ENCODE data around the gene SMYD2. TPM values are rescaled to one million over a fixed set of nuclear protein-coding genes. Genes with fewer than 3 reads are reported as not detected.

SMYD2 gene
- total RNA-seq, 8 experiments from 2014 or later: 5.9 to 102 (median 31.1) TPM

DNA sequence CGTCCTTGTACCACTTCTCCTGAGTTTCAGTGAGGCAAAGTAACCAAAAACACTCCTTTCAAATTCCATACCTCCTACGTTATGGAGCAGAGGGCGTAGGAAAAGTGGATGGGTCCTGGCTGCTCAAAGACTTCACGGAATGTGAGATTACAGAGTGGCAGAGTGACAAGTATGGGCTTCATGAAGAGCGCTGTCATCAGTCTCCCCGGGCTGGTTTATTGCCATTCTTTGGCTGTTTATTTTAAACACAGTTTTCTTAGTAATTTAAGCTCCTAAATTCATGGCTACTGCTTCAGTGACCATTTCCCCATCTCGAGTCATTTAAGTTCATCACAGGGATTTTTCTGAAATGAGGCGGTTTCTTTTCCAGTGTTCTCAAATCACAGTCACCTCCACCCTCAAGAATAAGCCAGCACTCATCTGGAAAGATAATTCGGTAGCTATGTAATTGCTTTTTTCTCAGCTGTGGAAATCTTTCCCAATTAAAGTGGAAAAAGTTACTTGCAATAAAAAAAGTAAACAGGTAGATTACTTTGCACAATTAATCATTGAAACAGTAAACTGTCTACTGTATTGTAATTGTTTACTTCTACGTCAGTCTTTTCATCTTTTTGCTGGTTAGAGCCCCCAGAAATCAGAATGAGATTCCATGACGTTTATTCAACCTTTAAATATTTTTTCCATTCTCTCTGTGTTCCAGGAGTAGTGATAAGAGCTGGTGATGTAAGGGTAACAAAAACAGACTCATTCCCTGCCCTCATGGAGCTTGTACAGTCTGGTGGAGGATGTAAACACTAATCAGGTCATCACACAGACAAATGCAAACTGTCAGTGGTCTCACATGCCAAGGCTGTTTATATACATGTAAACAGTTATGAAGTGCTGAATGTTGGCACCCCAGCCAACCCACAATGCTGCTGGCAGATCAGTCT is 3.0 kb upstream of the SMYD2 start:
- WGBS, 10 experiments: 37 to 100% (median 79%) methylated on average over 1 to 11 of the region's 11 CpGs; no CpG with 5 or more reads in 1 of the 10 experiments
- peaks cover 14 to 15% of the 10 kb centered on the region in 2 donors for H3K4me1 ChIP-seq (replicated peaks in 1 of 2)
- H3K4me3 ChIP-seq: no peak overlapping the region
- no peak overlapping the region for H3K27ac ChIP-seq
- no peak for ATAC-seq (replicated peaks in 6 of 8)
- in situ Hi-C loops (cut with MboI; ENCODE audit: low pct_unique_long_range_greater_than_20kb in 2 of 9, low sequenced_read_pairs in 9 of 9, unreplicated experiment in 9 of 9): no loop called here

DNA sequence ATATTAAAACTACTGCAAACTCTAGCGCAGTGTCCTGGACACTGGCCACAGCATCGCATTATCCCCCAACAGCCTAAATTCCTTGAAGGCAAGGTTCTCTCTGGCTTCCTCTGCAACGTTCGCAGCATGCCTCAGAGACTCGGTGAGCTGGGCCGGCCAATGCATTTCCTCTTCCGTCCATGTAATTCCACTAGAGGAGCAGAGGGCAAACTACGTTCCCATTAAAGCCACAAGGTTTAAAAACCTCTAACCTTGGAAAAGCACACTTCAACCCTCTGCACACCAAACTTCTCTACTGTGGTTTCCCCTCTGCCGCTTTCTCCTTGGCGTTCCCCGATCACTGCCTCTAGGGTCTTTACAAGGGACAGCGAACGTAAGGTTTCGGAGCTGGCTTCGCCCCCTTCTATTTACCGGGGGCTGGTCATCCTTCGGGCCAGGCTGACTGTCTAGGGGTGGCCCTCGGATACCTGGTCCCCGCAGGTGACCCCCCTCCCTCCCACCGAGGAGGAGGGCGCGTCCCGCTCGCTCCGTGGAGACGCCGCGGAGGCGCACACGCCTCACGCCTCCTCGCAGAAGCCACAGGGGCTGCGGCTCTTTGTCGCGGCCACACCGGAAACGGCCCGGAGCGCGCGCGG is 456 bp upstream of the SMYD2 start:
- H3K4me3 ChIP-seq: peak overlapping the region; percentile 86 to 100 (median 93)
- 0 to 12% (median 2%) methylated on average over 3 to 16 of the region's 42 CpGs; no CpG with 5 or more reads in 2 of the 10 experiments for WGBS, 10 experiments
- peak overlapping the region; percentile 98 for H3K27ac ChIP-seq
- H3K4me1 ChIP-seq (replicated peaks in 1 of 2): peaks cover 26 to 27% of the 10 kb centered on the region in 2 donors
- in situ Hi-C loops (cut with MboI; ENCODE audit: low pct_unique_long_range_greater_than_20kb in 2 of 9, low sequenced_read_pairs in 9 of 9, unreplicated experiment in 9 of 9): no loop called here
- ATAC-seq (replicated peaks in 6 of 8): peak in 7 of 8 experiments; percentile 7 to 76 (median 60)

DNA sequence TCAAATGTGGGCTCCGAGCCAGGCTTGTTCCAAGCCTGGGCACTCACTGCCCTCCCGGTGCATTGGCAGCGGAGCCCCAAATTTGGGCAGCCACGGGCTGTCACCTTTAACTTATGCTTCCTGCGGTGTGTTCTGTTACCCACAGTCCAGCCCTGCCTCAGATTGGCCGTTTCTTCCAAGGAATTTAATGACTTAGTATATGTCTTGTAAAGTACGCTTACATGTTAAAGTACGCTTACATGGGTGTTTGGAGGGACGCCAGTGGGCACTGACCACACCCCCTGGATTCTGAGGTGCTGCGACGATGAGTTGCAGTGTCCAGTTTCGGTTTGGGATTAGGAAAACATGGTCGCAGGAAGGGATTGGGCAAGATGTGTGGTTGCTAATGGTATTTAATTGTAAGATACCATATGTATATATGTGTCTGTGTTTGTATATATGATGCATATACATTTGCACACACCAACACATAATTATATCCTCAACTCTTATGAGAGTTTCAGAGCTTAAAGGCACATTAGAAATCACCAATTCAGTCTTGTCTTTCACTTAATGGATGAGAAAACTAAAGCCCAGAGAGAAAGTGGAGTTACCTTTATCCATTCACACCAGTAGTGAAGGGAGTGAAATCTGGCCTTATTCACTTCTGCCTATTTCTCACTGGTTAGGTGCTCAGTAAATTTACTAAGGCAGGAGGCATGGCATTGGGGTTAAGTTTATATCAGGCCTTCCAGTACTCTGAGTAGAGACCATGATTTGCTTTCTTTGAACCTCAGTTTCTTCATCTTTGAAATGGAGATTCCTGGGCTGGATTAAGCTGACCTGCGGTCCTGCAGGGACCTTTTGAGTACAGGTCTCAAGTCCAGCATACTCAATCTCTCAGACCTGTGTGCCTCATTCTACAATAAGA is 1.0 kb downstream of the SMYD2 start:
- peak in 5 of 8 experiments; percentile 0 to 31 (median 19) for ATAC-seq (replicated peaks in 6 of 8)
- WGBS, 10 experiments: 0 to 50% (median 8%) methylated on average over 1 to 13 of the region's 14 CpGs; no CpG with 5 or more reads in 1 of the 10 experiments
- in situ Hi-C loops (cut with MboI; ENCODE audit: low pct_unique_long_range_greater_than_20kb in 2 of 9, low sequenced_read_pairs in 9 of 9, unreplicated experiment in 9 of 9): no loop called here
- peak overlapping the region; percentile 98 for H3K27ac ChIP-seq
- peaks cover 26 to 27% of the 10 kb centered on the region in 2 donors for H3K4me1 ChIP-seq (replicated peaks in 1 of 2)
- peak overlapping the region; percentile 86 to 100 (median 93) for H3K4me3 ChIP-seq

DNA sequence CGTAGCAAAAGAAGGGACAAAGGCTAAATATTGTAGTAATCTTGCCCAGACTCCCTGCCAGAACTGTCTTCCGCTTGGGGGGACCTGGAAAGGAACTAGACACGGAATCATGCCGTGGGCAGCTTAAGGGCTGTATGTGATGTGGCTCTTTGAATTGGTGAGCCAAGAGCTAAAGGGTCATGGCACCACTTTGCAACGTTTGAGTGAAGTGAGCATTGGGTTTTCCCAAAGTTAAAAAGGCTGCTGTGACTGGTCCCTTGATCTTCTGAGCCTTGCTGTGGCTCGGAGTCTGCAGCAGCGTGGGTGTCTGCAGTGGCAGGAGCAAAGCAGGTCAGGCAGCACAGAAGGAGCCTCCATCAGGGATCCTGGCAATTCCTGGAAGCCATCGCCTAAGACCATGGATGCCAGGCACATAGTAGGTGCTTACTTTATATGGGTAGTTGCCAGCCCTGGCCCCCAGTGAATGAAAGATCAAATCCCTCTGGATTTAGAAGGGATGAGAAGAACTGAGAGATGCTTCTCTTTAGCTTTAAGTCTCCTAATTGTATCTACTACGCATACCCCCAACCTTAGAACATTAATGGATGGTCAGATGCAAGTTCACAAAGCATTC is 1.8 kb downstream of the SMYD2 start:
- Histone ChIP-seq H3K4me1 (replicated peaks in 1 of 2) (peaks cover 26 to 27% of the 10 kb centered on the region in 2 donors), H3K27ac (no peak overlapping the region), H3K4me3 (peak overlapping the region; percentile 6 to 100 (median 91))
- 40 to 100% (median 55%) methylated on average over 1 to 9 of the region's 9 CpGs for WGBS, 10 experiments
- ATAC-seq (replicated peaks in 6 of 8): no peak
- in situ Hi-C loops (cut with MboI; ENCODE audit: low pct_unique_long_range_greater_than_20kb in 2 of 9, low sequenced_read_pairs in 9 of 9, unreplicated experiment in 9 of 9): no loop called here

DNA sequence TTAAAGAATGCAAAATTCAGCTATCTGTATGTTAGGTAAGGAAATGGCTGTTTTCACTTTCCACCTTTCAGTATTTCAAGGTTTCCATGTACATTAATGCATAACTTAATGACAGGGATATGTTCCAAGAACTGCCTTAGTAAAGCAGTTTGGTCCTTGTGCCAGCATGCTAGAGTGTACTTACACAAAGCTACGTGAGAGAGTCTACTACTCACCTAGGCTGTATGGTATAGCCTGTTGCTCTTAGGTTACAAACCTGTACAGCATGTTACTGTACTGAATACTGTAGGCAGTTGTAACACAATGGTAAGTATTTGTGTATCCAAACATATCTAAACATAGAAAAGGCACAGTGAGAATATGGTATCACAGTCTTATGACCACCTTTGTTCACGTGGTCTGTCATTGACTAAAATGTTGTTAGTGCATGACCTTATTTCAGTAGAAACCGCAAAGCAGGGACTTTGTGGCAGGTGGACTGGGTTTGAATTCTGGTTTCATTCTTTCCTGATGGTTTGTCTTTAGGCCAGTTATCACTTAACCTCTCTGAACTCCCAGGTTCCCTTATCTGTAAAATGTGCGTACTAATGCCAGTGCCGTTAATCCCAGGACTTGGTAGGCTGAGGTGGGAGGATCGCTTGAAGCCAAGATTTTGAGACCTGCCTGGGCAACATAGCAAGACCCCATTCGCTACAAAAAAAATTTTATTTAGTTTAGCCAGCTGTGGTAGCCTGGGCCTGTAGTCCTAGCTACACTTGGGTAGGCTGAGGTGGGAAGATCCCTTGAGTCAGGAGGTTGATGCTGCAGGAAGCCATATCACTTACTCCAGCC is 4.9 kb downstream of the SMYD2 start:
- H3K4me1 ChIP-seq (replicated peaks in 1 of 2): peaks cover 37 to 38% of the 10 kb centered on the region in 2 donors
- WGBS, 10 experiments: 95 to 100% (median 99%) methylated on average over 2 to 7 of the region's 7 CpGs
- no peak overlapping the region for H3K27ac ChIP-seq
- ATAC-seq (replicated peaks in 6 of 8): no peak
- in situ Hi-C loops (cut with MboI; ENCODE audit: low pct_unique_long_range_greater_than_20kb in 2 of 9, low sequenced_read_pairs in 9 of 9, unreplicated experiment in 9 of 9): no loop called here
- no peak overlapping the region for H3K4me3 ChIP-seq

DNA sequence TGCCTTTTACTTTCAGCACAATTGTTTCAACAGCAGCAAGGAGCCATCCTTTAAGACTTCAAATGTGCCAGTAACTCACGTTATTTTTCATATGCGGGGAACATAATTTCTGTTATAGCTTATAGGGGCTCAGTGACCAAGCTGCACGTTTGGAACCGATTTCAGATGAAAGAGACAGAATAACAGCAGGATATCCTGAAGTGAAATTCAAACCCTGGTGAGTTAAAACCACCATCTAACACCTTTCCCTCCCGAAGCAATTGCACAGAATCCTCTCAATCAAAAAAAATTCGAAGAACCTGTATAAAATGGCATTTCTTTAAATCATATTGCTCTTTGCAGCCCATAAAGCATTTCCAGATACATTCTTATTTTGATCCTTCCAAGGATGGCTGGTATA is 6.9 kb downstream of the SMYD2 start:
- ATAC-seq (replicated peaks in 6 of 8): no peak
- in situ Hi-C loops (cut with MboI; ENCODE audit: low pct_unique_long_range_greater_than_20kb in 2 of 9, low sequenced_read_pairs in 9 of 9, unreplicated experiment in 9 of 9): no loop called here
- Histone ChIP-seq H3K4me3 (no peak overlapping the region), H3K27ac (no peak overlapping the region), H3K4me1 (replicated peaks in 1 of 2) (peaks cover 42 to 43% of the 10 kb centered on the region in 2 donors)
- WGBS, 10 experiments: 60 to 100% (median 90%) methylated on average over 1 to 6 of the region's 6 CpGs

DNA sequence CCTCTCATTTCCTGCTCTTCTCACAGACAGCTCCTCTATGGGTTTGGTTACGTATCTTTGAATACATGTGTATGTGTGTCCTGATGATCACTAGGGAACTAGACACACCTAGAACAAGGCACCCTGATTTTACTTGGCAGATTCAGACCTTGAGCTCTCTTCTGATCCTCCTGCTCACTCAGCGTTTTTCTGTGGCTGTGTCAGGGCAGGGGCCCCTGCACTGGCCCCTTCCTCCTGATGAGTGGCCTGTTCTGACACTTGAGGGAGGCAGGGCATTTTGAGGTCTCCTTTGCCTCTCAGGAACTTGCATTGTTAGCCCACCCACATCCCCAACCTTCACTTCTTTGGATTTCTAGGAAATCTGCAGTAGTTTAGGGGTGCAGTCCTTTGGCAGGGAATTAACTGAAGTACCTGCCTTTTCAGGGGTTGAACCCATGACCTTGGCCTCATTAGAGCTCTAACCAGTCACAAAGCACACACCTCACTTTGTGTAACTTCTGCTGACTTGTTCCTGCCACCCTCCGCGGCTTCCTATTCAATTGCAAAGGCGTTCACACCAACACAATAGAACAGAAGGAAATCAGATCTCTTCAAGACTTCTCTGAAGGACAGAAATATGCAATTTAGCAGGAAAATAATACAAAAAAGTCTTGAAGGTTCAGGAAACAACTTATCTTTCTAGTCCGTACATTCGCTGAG is 8.8 kb downstream of the SMYD2 start:
- ATAC-seq (replicated peaks in 6 of 8): peak in 4 of 8 experiments; percentile 18 to 64 (median 60)
- WGBS, 10 experiments: 12 to 100% (median 25%) methylated on average over 4 to 7 of the region's 7 CpGs; no CpG with 5 or more reads in 1 of the 10 experiments
- H3K4me3 ChIP-seq: no peak overlapping the region
- peak overlapping the region in 1 of 2 donors; percentile 8 for H3K27ac ChIP-seq
- peaks cover 35 to 36% of the 10 kb centered on the region in 2 donors for H3K4me1 ChIP-seq (replicated peaks in 1 of 2)
- in situ Hi-C loops (cut with MboI; ENCODE audit: low pct_unique_long_range_greater_than_20kb in 2 of 9, low sequenced_read_pairs in 9 of 9, unreplicated experiment in 9 of 9): no loop called here

DNA sequence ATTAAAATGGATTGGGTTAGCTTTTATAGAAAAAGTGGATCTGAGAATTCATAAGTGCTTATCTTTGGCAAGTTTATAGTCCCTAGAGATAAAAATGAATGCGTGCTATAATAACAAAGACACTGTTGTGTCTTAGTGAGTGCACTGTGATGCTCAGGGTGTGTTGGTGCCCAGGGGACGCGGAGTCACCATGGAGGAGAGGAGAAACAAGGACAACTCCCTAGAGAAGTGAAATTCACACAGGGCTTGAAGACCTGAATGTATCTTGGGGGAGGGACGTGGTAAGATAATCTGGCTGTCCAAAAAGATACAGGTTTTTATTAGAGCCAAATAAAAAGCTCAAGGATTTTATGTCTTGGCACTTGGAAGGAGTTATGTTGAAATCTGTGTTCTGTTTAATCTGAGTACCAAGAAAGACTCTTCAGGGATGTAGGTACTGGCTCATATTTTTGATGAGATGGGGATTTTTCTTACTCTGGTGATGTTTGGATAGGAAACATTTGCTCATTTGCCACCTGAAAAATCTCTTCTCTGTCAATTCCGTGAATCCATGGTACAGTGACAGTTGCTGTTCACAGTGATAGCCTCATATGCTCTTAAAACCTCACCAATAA is 9.6 kb downstream of the SMYD2 start:
- peaks cover 41% of the 10 kb centered on the region in 2 donors for H3K4me1 ChIP-seq (replicated peaks in 1 of 2)
- H3K4me3 ChIP-seq: no peak overlapping the region
- peak in 2 of 8 experiments; percentile 23 to 34 for ATAC-seq (replicated peaks in 6 of 8)
- H3K27ac ChIP-seq: no peak overlapping the region
- in situ Hi-C loops (cut with MboI; ENCODE audit: low pct_unique_long_range_greater_than_20kb in 2 of 9, low sequenced_read_pairs in 9 of 9, unreplicated experiment in 9 of 9): no loop called here
- 0 to 100% (median 70%) methylated on average over 1 to 5 of the region's 5 CpGs; no CpG with 5 or more reads in 1 of the 10 experiments for WGBS, 10 experiments

DNA sequence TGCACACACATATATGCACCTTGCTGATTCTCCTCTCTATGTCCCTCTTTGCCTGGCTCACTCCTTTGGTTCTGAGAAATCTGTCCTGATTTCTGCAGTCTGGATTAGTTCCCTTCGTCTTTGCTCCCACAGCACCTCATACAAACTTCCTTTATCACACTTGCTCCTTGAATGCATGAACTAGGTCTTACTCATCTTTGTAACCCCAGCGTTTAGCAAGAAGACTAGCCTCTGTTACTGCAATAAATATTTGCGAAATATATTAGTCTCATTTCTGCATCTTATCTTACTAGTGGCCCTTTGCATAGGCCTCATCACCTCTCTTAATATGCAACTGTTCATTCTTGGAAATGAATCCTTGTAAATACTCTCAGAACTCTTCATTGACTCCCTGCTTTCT is 11.4 kb downstream of the SMYD2 start:
- Histone ChIP-seq H3K27ac (no peak overlapping the region), H3K4me3 (no peak overlapping the region), H3K4me1 (replicated peaks in 1 of 2) (peaks cover 59% of the 10 kb centered on the region in 2 donors)
- in situ Hi-C loops (cut with MboI; ENCODE audit: low pct_unique_long_range_greater_than_20kb in 2 of 9, low sequenced_read_pairs in 9 of 9, unreplicated experiment in 9 of 9): no loop called here
- WGBS, 10 experiments: 57 to 95% (median 86%) methylated on average over 1 to 3 of the region's 3 CpGs; no CpG with 5 or more reads in 1 of the 10 experiments
- no peak for ATAC-seq (replicated peaks in 6 of 8)

DNA sequence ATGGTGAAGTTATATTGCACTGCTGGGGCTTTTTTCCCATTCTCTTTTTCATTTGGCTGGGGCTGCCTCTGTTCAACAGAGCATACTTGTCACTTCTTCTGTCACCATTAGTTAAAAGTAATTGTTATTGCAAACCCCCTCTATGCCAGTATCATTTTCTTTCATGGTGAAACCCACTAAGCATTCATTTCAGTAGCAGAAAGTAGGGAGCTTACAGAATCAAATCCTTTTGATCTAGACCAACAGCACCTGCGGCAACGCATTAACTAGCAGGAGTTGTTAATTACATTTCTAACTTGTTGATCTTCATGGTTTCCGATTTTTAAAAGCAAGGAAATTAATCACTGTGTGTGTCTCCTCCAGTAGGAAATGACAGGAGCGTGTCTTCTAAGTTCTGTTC is 15.0 kb downstream of the SMYD2 start:
- H3K27ac ChIP-seq: peak overlapping the region in 1 of 2 donors; percentile 42
- H3K4me3 ChIP-seq: no peak overlapping the region
- peaks cover 49 to 54% of the 10 kb centered on the region in 2 donors for H3K4me1 ChIP-seq (replicated peaks in 1 of 2)
- in situ Hi-C loops (cut with MboI; ENCODE audit: low pct_unique_long_range_greater_than_20kb in 2 of 9, low sequenced_read_pairs in 9 of 9, unreplicated experiment in 9 of 9): no loop called here
- ATAC-seq (replicated peaks in 6 of 8): peak in 3 of 8 experiments; percentile 17 to 28 (median 24)
- 28 to 100% (median 50%) methylated on average over 2 to 4 of the region's 4 CpGs; no CpG with 5 or more reads in 1 of the 10 experiments for WGBS, 10 experiments

All from motor neuron (in vitro differentiated cells).